ENCODE data around the gene FRRS1. TPM values are rescaled to one million over a fixed set of nuclear protein-coding genes. Genes with fewer than 3 reads are reported as not detected.

FRRS1 gene

GRCh38 chr1:99659755-99660210 lies 106.7 kb downstream of the FRRS1 start:
- H3K36me3 ChIP-seq (replicated peaks in 1 of 2; ENCODE audit: control insufficient read depth in 2 of 2, insufficient read depth in 2 of 2, low read length in 2 of 2): no peaks in the 10 kb centered on the region
- H3K9me3 ChIP-seq (replicated peaks in 1 of 2; ENCODE audit: control insufficient read depth in 2 of 2, insufficient read depth in 1 of 2, low read depth in 1 of 2, low read length in 2 of 2): no peaks in the 10 kb centered on the region
- no peak overlapping the region for H3K23ac ChIP-seq (ENCODE audit: low read depth, low read length, poor library complexity)
- peak overlapping the region; percentile 84 for H3K18ac ChIP-seq (ENCODE audit: low read length)
- no peaks in the 10 kb centered on the region for H3K27me3 ChIP-seq (ENCODE audit: control insufficient read depth in 3 of 3, insufficient read depth in 3 of 3, low read depth in 1 of 3, low read length in 3 of 3)
- H2BK120ac ChIP-seq (ENCODE audit: low read depth, low read length): no peak overlapping the region
- no peak overlapping the region for H2BK5ac ChIP-seq (ENCODE audit: low read length)
- no peak overlapping the region for H3K4me2 ChIP-seq (ENCODE audit: insufficient read depth, low read length, poor library complexity, severe bottlenecking)
- no peak overlapping the region for H4K91ac ChIP-seq (ENCODE audit: low read depth, low read length, poor library complexity)
- no peak overlapping the region for H2AFZ ChIP-seq (ENCODE audit: low read length)
- peaks cover 5 to 8% of the 10 kb centered on the region in 2 donors for H3K4me1 ChIP-seq (ENCODE audit: control insufficient read depth in 2 of 2, insufficient read depth in 1 of 2, low read depth in 1 of 2, low read length in 2 of 2)
- H3K14ac ChIP-seq (ENCODE audit: low read length): no peak overlapping the region
- no peak overlapping the region for H3K9ac ChIP-seq (ENCODE audit: low read depth, low read length, poor library complexity)
- no peak overlapping the region for H3K4me3 ChIP-seq (ENCODE audit: low read length in 2 of 2)
- no peak for DNase-seq (ENCODE audit: low spot score)
- no peak overlapping the region for H2AK5ac ChIP-seq (ENCODE audit: low read depth, low read length)
- no peak overlapping the region for H4K8ac ChIP-seq (ENCODE audit: low read depth, low read length)
- no peak overlapping the region for H2BK15ac ChIP-seq (ENCODE audit: low read length)
- no peak overlapping the region for H3K27ac ChIP-seq (replicated peaks; ENCODE audit: low read length)
- WGBS, 2 donors (ENCODE audit: extremely low coverage in 2 of 2, insufficient read length in 2 of 2, insufficient replicate concordance in 1 of 2): no CpG with 5 or more reads among the region's 2 CpGs
- no peak overlapping the region for H2BK12ac ChIP-seq (ENCODE audit: low read length)
- no peaks in the 10 kb centered on the region for H3K79me1 ChIP-seq (ENCODE audit: low read depth, low read length)
- H3K4ac ChIP-seq (ENCODE audit: low read length): no peak overlapping the region

Small RNA genes within 50 kb of the gene (small RNA-seq; reads per million reads assigned to genes)
- gene RF00019 (ENCODE audit: insufficient read depth) (not detected), gene RNU4-75P (ENCODE audit: insufficient read depth) (not detected)

Data from neuronal stem cell (in vitro differentiated cells).